Activated T-helper 1 cell treated with anti-CD3 and anti-CD28 coated beads, Interleukin-12 subunit alpha, Interleukin-12 subunit beta, Interleukin-2, Interleukin-4 antibody, amounts not matched to agents 30 ng/mL and 10 ng/mL and 1 ng/mL, durations not matched to agents 14 hours and 24 hours and 36 hours (primary cell): Measurements from ENCODE around the gene ZBTB16. TPM values are rescaled to one million over a fixed set of nuclear protein-coding genes. Genes with fewer than 3 reads are reported as not detected.

Experiments
- DNase-seq: peaks from one replicate; pipeline ENCODE4 v3.0.0; 2021; ENCODE audit warnings: low spot score
- H3K27ac Mint-ChIP-seq: one replicate; pipeline ENCODE4 v1.8.0; 2021; ENCODE audit warnings: mild to moderate bottlenecking, mixed read lengths
- H3K27me3 Mint-ChIP-seq: one replicate; pipeline ENCODE4 v1.8.0; 2022; ENCODE audit warnings: mild to moderate bottlenecking, moderate library complexity, mixed read lengths; ENCODE audit not compliant: insufficient read depth
- H3K36me3 Mint-ChIP-seq: one replicate; pipeline ENCODE4 v1.8.0; 2021; ENCODE audit warnings: low read depth, mixed read lengths
- H3K4me1 Mint-ChIP-seq: one replicate; pipeline ENCODE4 v1.8.0; 2021; ENCODE audit warnings: low read depth, mixed read lengths
- H3K4me3 Mint-ChIP-seq: one replicate; pipeline ENCODE4 v1.8.0; 2021; ENCODE audit warnings: mild to moderate bottlenecking, moderate library complexity, mixed read lengths
- H3K9me3 Mint-ChIP-seq: one replicate; pipeline ENCODE4 v1.8.0; 2021; ENCODE audit warnings: mixed read lengths
- intact Hi-C: fragments of 100-400 bp; cut with micrococcal nuclease; formaldehyde crosslinking; loops from one replicate; pipeline ENCODE4 v1.15.1; 2024
- total RNA-seq: library from RNA; stranded (reverse); gene quantifications from 2 replicates; pipeline ENCODE4 v1.2.3, GENCODE V29; 2022

Gene ZBTB16
- total RNA-seq, 1 donor from 2014 or later = 3.4 TPM

GRCh38 chr11:114060392-114061047, 1.0 kb downstream of the ZBTB16 start:
- no peak for DNase-seq
- Mint-ChIP-seq H3K27me3 (peaks cover 62% of the 10 kb centered on the region), H3K27ac (no peak overlapping the region), H3K9me3 (no peaks in the 10 kb centered on the region), H3K4me1 (no peaks in the 10 kb centered on the region), H3K4me3 (peak overlapping the region; percentile 83), H3K36me3 (no peaks in the 10 kb centered on the region)
- intact Hi-C loops = loop anchor here (2.0 kb wide), 1 partner anchor 200 kb away; no protein-coding TSS in a partner anchor

GRCh38 chr11:114061048-114061680, 1.7 kb downstream of the ZBTB16 start:
- intact Hi-C loops = loop anchor here (2.0 kb wide), 1 partner anchor 200 kb away; no protein-coding TSS in a partner anchor
- peak overlapping the region; percentile 44 for H3K27ac Mint-ChIP-seq
- H3K4me3 Mint-ChIP-seq = peak overlapping the region; percentile 79
- no peak for DNase-seq
- peaks cover 59% of the 10 kb centered on the region for H3K27me3 Mint-ChIP-seq
- H3K4me1 Mint-ChIP-seq = no peaks in the 10 kb centered on the region
- H3K36me3 Mint-ChIP-seq = no peaks in the 10 kb centered on the region
- no peaks in the 10 kb centered on the region for H3K9me3 Mint-ChIP-seq

- Mint-ChIP-seq H3K4me1 (no peaks in the 10 kb centered on the region), H3K9me3 (no peaks in the 10 kb centered on the region), H3K4me3 (peak overlapping the region; percentile 79), H3K27me3 (peaks cover 55% of the 10 kb centered on the region), H3K27ac (peak overlapping the region; percentile 44), H3K36me3 (no peaks in the 10 kb centered on the region)
- intact Hi-C loops = loop anchor here (2.0 kb wide), 1 partner anchor 199 kb away; no protein-coding TSS in a partner anchor
- no peak for DNase-seq
Measured at GRCh38 chr11:114061681-114062049, 2.2 kb downstream of the ZBTB16 start.

- Mint-ChIP-seq H3K4me3 (peak overlapping the region; percentile 60), H3K27ac (no peak overlapping the region), H3K36me3 (no peaks in the 10 kb centered on the region)
Measured at GRCh38 chr11:114062272-114062671, 2.8 kb downstream of the ZBTB16 start.

GRCh38 chr11:114063149-114063828, 3.8 kb downstream of the ZBTB16 start:
- peaks cover 39% of the 10 kb centered on the region for H3K27me3 Mint-ChIP-seq
- no peaks in the 10 kb centered on the region for H3K36me3 Mint-ChIP-seq
- intact Hi-C loops = no loop called here
- DNase-seq = no peak
- no peak overlapping the region for H3K4me3 Mint-ChIP-seq
- H3K27ac Mint-ChIP-seq = no peak overlapping the region
- no peaks in the 10 kb centered on the region for H3K4me1 Mint-ChIP-seq
- H3K9me3 Mint-ChIP-seq = no peaks in the 10 kb centered on the region

More at GRCh38 chr11:114062272-114062671, 2.8 kb downstream of the ZBTB16 start:
- H3K9me3 Mint-ChIP-seq = no peaks in the 10 kb centered on the region
- peaks cover 48% of the 10 kb centered on the region for H3K27me3 Mint-ChIP-seq
- no peak for DNase-seq
- H3K4me1 Mint-ChIP-seq = no peaks in the 10 kb centered on the region
- intact Hi-C loops = no loop called here

GRCh38 chr11:114063829-114064201, 4.3 kb downstream of the ZBTB16 start:
- H3K9me3 Mint-ChIP-seq = no peaks in the 10 kb centered on the region
- H3K27ac Mint-ChIP-seq = no peak overlapping the region
- H3K27me3 Mint-ChIP-seq = peaks cover 36% of the 10 kb centered on the region
- DNase-seq = no peak
- no peaks in the 10 kb centered on the region for H3K36me3 Mint-ChIP-seq
- no peak overlapping the region for H3K4me3 Mint-ChIP-seq
- no peaks in the 10 kb centered on the region for H3K4me1 Mint-ChIP-seq
- intact Hi-C loops = no loop called here

- Mint-ChIP-seq H3K27me3 (peaks cover 32% of the 10 kb centered on the region), H3K36me3 (no peaks in the 10 kb centered on the region), H3K9me3 (no peaks in the 10 kb centered on the region), H3K4me3 (no peak overlapping the region), H3K27ac (no peak overlapping the region), H3K4me1 (no peaks in the 10 kb centered on the region)
- intact Hi-C loops = no loop called here
- DNase-seq = no peak
Measured at GRCh38 chr11:114064216-114064615, 4.7 kb downstream of the ZBTB16 start.

- DNase-seq = no peak
- no peaks in the 10 kb centered on the region for H3K4me1 Mint-ChIP-seq
- H3K4me3 Mint-ChIP-seq = no peak overlapping the region
- no peak overlapping the region for H3K27ac Mint-ChIP-seq
- intact Hi-C loops = no loop called here
- no peaks in the 10 kb centered on the region for H3K36me3 Mint-ChIP-seq
- H3K9me3 Mint-ChIP-seq = no peaks in the 10 kb centered on the region
- peaks cover 29% of the 10 kb centered on the region for H3K27me3 Mint-ChIP-seq
Measured at GRCh38 chr11:114065094-114065493, 5.6 kb downstream of the ZBTB16 start.

- intact Hi-C loops = no loop called here
- no peaks in the 10 kb centered on the region for H3K36me3 Mint-ChIP-seq
- H3K4me3 Mint-ChIP-seq = no peak overlapping the region
- no peaks in the 10 kb centered on the region for H3K9me3 Mint-ChIP-seq
- peaks cover 25% of the 10 kb centered on the region for H3K27me3 Mint-ChIP-seq
- peak overlapping the region; percentile 63 for H3K27ac Mint-ChIP-seq
- no peak for DNase-seq
- H3K4me1 Mint-ChIP-seq = no peaks in the 10 kb centered on the region
Measured at GRCh38 chr11:114066046-114066648, 6.6 kb downstream of the ZBTB16 start.

GRCh38 chr11:114068327-114068726, 8.8 kb downstream of the ZBTB16 start:
- DNase-seq = no peak
- no peak overlapping the region for H3K27ac Mint-ChIP-seq
- no peaks in the 10 kb centered on the region for H3K9me3 Mint-ChIP-seq
- intact Hi-C loops = no loop called here
- no peaks in the 10 kb centered on the region for H3K36me3 Mint-ChIP-seq
- no peak overlapping the region for H3K4me3 Mint-ChIP-seq
- H3K4me1 Mint-ChIP-seq = peaks cover 4% of the 10 kb centered on the region
- H3K27me3 Mint-ChIP-seq = peaks cover 8% of the 10 kb centered on the region

- intact Hi-C loops = no loop called here
- H3K4me1 Mint-ChIP-seq = peaks cover 14% of the 10 kb centered on the region
- H3K36me3 Mint-ChIP-seq = no peaks in the 10 kb centered on the region
Measured at GRCh38 chr11:114070464-114071139, 11.1 kb downstream of the ZBTB16 start.

GRCh38 chr11:114073007-114073827, 13.7 kb downstream of the ZBTB16 start:
- Mint-ChIP-seq H3K27ac (peak overlapping the region; percentile 52), H3K4me3 (no peak overlapping the region), H3K9me3 (no peaks in the 10 kb centered on the region), H3K36me3 (peaks cover 2% of the 10 kb centered on the region), H3K27me3 (peaks cover 6% of the 10 kb centered on the region), H3K4me1 (peaks cover 28% of the 10 kb centered on the region)
- no peak for DNase-seq
- intact Hi-C loops = no loop called here

More at GRCh38 chr11:114070464-114071139, 11.1 kb downstream of the ZBTB16 start:
- no peaks in the 10 kb centered on the region for H3K9me3 Mint-ChIP-seq
- no peak for DNase-seq
- H3K27me3 Mint-ChIP-seq = peaks cover 2% of the 10 kb centered on the region
- H3K4me3 Mint-ChIP-seq = no peak overlapping the region
- no peak overlapping the region for H3K27ac Mint-ChIP-seq
